WTC11 (cell line): ENCODE results near the gene UBAC2.

ENCODE experiments used
- ARID4B ChIP-seq: sonication (generic); formaldehyde crosslinking; IDR thresholded peaks from 2 replicates; pipeline ENCODE4 v1.8.0; 2023; ENCODE audit warnings: missing genetic modification reagents, mild to moderate bottlenecking, borderline replicate concordance
- KAT7 ChIP-seq: sonication (generic); formaldehyde crosslinking; IDR thresholded peaks from 2 replicates; pipeline ENCODE4 v1.8.1; 2023; ENCODE audit warnings: missing genetic modification reagents, mild to moderate bottlenecking, borderline replicate concordance
- SMAD3 ChIP-seq: sonication (generic); formaldehyde crosslinking; IDR thresholded peaks from 2 replicates; pipeline ENCODE4 v1.8.0; 2022; ENCODE audit warnings: missing genetic modification reagents, mild to moderate bottlenecking, borderline replicate concordance
- ZNF219 ChIP-seq: sonication (generic); formaldehyde crosslinking; IDR thresholded peaks from 2 replicates; pipeline ENCODE4 v1.8.0; 2023; ENCODE audit warnings: missing genetic modification reagents, mild to moderate bottlenecking, borderline replicate concordance
- TF ChIP-seq, protein P1 (sequence below): sonication (generic); formaldehyde crosslinking; IDR thresholded peaks from 2 replicates; pipeline ENCODE4 v1.8.1; 2023; ENCODE audit warnings: mild to moderate bottlenecking, missing genetic modification reagents, moderate library complexity
- TF ChIP-seq, protein P2 (sequence below): fragments of 200-600 bp; IDR thresholded peaks from 2 replicates; pipeline ENCODE4 v1.8.0; 2022; ENCODE audit warnings: antibody characterized with exemption
- TF ChIP-seq, protein P3 (sequence below): sonication (generic); formaldehyde crosslinking; conservative IDR thresholded peaks from 2 replicates; pipeline ENCODE4 v1.8.1; 2022; ENCODE audit warnings: mild to moderate bottlenecking, missing genetic modification reagents

DNA sequence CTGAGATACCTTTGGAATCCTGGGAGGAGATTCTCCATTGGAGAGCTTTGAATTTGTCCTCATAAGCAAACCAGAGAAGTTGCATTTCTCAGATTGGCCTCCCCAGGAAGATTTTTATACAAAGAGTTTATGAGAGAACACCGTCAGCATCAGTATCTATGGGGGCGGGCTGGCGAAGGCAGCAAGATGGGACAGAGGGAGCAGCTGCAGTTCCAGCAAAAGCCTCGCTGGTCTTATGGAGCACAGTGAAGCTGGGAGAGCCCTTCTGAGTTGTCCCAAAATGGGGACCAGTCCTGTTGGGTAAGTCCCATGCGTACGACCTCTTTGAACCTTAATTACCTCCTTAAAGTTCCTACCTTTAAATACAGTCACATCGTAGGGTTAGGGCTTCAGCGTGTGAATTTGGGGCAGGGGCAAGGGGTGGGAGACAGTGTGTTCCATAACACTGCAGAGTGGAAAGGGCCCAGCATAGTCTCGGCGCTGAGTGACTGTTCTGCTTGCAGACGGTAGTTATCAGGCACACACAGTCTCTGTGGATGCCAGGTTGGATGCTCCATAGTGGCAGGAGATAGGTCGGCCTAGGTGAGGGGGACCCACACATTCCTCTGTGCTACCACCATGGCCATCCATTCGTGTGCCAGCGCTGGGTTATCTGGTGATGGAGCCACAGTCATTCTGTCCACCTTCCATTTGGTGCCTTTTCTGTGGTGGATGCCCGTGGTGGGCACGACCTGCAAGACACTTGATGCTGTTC is 141.5 kb downstream of the UBAC2 start:
- TF ChIP-seq, protein P1, sequence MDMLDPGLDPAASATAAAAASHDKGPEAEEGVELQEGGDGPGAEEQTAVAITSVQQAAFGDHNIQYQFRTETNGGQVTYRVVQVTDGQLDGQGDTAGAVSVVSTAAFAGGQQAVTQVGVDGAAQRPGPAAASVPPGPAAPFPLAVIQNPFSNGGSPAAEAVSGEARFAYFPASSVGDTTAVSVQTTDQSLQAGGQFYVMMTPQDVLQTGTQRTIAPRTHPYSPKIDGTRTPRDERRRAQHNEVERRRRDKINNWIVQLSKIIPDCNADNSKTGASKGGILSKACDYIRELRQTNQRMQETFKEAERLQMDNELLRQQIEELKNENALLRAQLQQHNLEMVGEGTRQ (CRISPR knock-in tag), result no peak
- no peak for TF ChIP-seq ZNF219 (CRISPR knock-in tag)
- TF ChIP-seq, protein P2, sequence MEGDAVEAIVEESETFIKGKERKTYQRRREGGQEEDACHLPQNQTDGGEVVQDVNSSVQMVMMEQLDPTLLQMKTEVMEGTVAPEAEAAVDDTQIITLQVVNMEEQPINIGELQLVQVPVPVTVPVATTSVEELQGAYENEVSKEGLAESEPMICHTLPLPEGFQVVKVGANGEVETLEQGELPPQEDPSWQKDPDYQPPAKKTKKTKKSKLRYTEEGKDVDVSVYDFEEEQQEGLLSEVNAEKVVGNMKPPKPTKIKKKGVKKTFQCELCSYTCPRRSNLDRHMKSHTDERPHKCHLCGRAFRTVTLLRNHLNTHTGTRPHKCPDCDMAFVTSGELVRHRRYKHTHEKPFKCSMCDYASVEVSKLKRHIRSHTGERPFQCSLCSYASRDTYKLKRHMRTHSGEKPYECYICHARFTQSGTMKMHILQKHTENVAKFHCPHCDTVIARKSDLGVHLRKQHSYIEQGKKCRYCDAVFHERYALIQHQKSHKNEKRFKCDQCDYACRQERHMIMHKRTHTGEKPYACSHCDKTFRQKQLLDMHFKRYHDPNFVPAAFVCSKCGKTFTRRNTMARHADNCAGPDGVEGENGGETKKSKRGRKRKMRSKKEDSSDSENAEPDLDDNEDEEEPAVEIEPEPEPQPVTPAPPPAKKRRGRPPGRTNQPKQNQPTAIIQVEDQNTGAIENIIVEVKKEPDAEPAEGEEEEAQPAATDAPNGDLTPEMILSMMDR, result no peak
- TF ChIP-seq ARID4B, result no peak
- TF ChIP-seq SMAD3 (CRISPR knock-in tag), result no peak
- TF ChIP-seq KAT7 (CRISPR knock-in tag), result no peak
- TF ChIP-seq, protein P3, sequence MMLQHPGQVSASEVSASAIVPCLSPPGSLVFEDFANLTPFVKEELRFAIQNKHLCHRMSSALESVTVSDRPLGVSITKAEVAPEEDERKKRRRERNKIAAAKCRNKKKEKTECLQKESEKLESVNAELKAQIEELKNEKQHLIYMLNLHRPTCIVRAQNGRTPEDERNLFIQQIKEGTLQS (CRISPR knock-in tag), result no peak
